Activated CD8-positive, alpha-beta T cell treated with anti-CD3 and anti-CD28 coated beads for 36 hours (primary cell): ENCODE results near the gene PDPK1. TPM values are rescaled to one million over a fixed set of nuclear protein-coding genes. Genes with fewer than 3 reads are reported as not detected.
"Not testable (repeated sequence)": the region's sequence is repeated elsewhere in the genome, so short reads cannot be mapped to it uniquely, and the experiment has no call there.

ENCODE experiments used
- ATAC-seq: fragments of 200-7000 bp; cut with Tn5 transposase; one replicate; pipeline ENCODE4 v1.10.0; 2021; ENCODE audit warnings: mild to moderate bottlenecking, moderate library complexity
- CTCF ChIA-PET: fragments of 350-600 bp; sonication (Branson Sonifier 250); formaldehyde crosslinking; loops from one replicate; lab custom pipeline; 2021; ENCODE audit warnings: antibody characterized with exemption; lab: Charles Lee
- POLR2A ChIA-PET: fragments of 350-600 bp; sonication (Branson Sonifier 250); formaldehyde crosslinking; loops from one replicate; lab custom pipeline; 2021; ENCODE audit warnings: antibody characterized with exemption; lab: Charles Lee
- DNase-seq: peaks from one replicate; pipeline ENCODE4 v3.0.0-alpha.2; 2020
- H3K27ac Mint-ChIP-seq: one replicate; pipeline ENCODE4 v1.8.0; 2021; ENCODE audit warnings: mild to moderate bottlenecking, mixed read lengths
- H3K27me3 Mint-ChIP-seq: one replicate; pipeline ENCODE4 v1.8.0; 2021; ENCODE audit warnings: mixed read lengths
- H3K36me3 Mint-ChIP-seq: one replicate; pipeline ENCODE4 v1.8.0; 2021; ENCODE audit warnings: low read depth, mixed read lengths
- H3K4me1 Mint-ChIP-seq: one replicate; pipeline ENCODE4 v1.8.0; 2021; ENCODE audit warnings: low read depth, mixed read lengths
- H3K4me3 Mint-ChIP-seq: one replicate; pipeline ENCODE4 v1.8.0; 2021; ENCODE audit warnings: mild to moderate bottlenecking, moderate library complexity, mixed read lengths
- H3K9me3 Mint-ChIP-seq: one replicate; pipeline ENCODE4 v1.8.0; 2021; ENCODE audit warnings: mixed read lengths
- CTCF ChIP-seq: fragments of 200-600 bp; IDR thresholded peaks from one replicate; pipeline ENCODE4 v1.8.0; 2022; ENCODE audit warnings: antibody characterized with exemption, mild to moderate bottlenecking
- intact Hi-C: fragments of 100-400 bp; cut with micrococcal nuclease; formaldehyde crosslinking; loops from one replicate; pipeline ENCODE4 v1.10.0; 2022
- total RNA-seq, 2 experiments: library from RNA; stranded (reverse); gene quantifications; one replicate each; pipeline ENCODE4 v1.2.3, GENCODE V29; 2021

The PDPK1 gene
- total RNA-seq, 2 experiments from 2014 or later: 32.4 to 33.9 TPM

GRCh38 chr16:2601301-2602025 lies 63.6 kb downstream of the PDPK1 start:
- H3K9me3 Mint-ChIP-seq, DNase-seq, ATAC-seq, intact Hi-C loops, POLR2A ChIA-PET, CTCF ChIA-PET, H3K27me3 Mint-ChIP-seq, H3K4me3 Mint-ChIP-seq: not testable (repeated sequence)
- Mint-ChIP-seq H3K36me3 (peaks cover 14% of the 10 kb centered on the region), H3K4me1 (peaks cover 19% of the 10 kb centered on the region), H3K27ac (peak overlapping the region; percentile 77)

GRCh38 chr16:2602175-2602574 lies 64.4 kb downstream of the PDPK1 start:
- peaks cover 19% of the 10 kb centered on the region for H3K4me1 Mint-ChIP-seq
- peak; percentile 37 for ATAC-seq
- CTCF ChIA-PET, H3K4me3 Mint-ChIP-seq, intact Hi-C loops, H3K9me3 Mint-ChIP-seq, DNase-seq, POLR2A ChIA-PET, H3K27me3 Mint-ChIP-seq: not testable (repeated sequence)
- peaks cover 14% of the 10 kb centered on the region for H3K36me3 Mint-ChIP-seq
- peak overlapping the region; percentile 77 for H3K27ac Mint-ChIP-seq

- Mint-ChIP-seq H3K36me3 (peaks cover 20% of the 10 kb centered on the region), H3K27ac (peak overlapping the region; percentile 87), H3K4me3 (peak overlapping the region; percentile 91), H3K4me1 (peaks cover 27% of the 10 kb centered on the region), H3K9me3 (no peaks in the 10 kb centered on the region), H3K27me3 (no peaks in the 10 kb centered on the region)
- ChIA-PET POLR2A (interaction anchor here (0.6 to 1.3 kb wide), 4 partner anchors 12 to 79 kb away, joined by 3 to 4 read pairs (median 3); partner anchors contain the start of gene KCTD5), CTCF (no interaction called here)
- no peak for TF ChIP-seq CTCF
- peak; percentile 73 for ATAC-seq
- intact Hi-C loops: no loop called here
- DNase-seq: peak; percentile 91
Observed at GRCh38 chr16:2603165-2604015, 65.6 kb downstream of the PDPK1 start.

- peak overlapping the region; percentile 87 for H3K27ac Mint-ChIP-seq
- H3K27me3 Mint-ChIP-seq, intact Hi-C loops, CTCF ChIA-PET, DNase-seq, H3K9me3 Mint-ChIP-seq: not testable (repeated sequence)
- H3K4me3 Mint-ChIP-seq: peak overlapping the region; percentile 91
- peaks cover 16% of the 10 kb centered on the region for H3K36me3 Mint-ChIP-seq
- POLR2A ChIA-PET: interaction anchor here (0.7 to 1.3 kb wide), 3 partner anchors 13 to 72 kb away, joined by 3 to 4 read pairs (median 3); no protein-coding TSS in a partner anchor
- H3K4me1 Mint-ChIP-seq: peaks cover 27% of the 10 kb centered on the region
- peak; percentile 3 for ATAC-seq
Observed at GRCh38 chr16:2604016-2604369, 66.2 kb downstream of the PDPK1 start.

GRCh38 chr16:2606820-2607219 lies 69.0 kb downstream of the PDPK1 start:
- H3K27ac Mint-ChIP-seq, DNase-seq, POLR2A ChIA-PET, H3K4me3 Mint-ChIP-seq, intact Hi-C loops, H3K9me3 Mint-ChIP-seq, H3K27me3 Mint-ChIP-seq, CTCF ChIA-PET: not testable (repeated sequence)
- ATAC-seq: peak; percentile 5
- H3K36me3 Mint-ChIP-seq: peaks cover 29% of the 10 kb centered on the region
- H3K4me1 Mint-ChIP-seq: peaks cover 25% of the 10 kb centered on the region

- intact Hi-C loops, H3K9me3 Mint-ChIP-seq, ATAC-seq, H3K4me3 Mint-ChIP-seq, POLR2A ChIA-PET, H3K27ac Mint-ChIP-seq, CTCF ChIA-PET, DNase-seq, H3K27me3 Mint-ChIP-seq: not testable (repeated sequence)
- Mint-ChIP-seq H3K4me1 (peaks cover 12% of the 10 kb centered on the region), H3K36me3 (peaks cover 24% of the 10 kb centered on the region)
Observed at GRCh38 chr16:2609345-2609744, 71.5 kb downstream of the PDPK1 start.

DNA sequence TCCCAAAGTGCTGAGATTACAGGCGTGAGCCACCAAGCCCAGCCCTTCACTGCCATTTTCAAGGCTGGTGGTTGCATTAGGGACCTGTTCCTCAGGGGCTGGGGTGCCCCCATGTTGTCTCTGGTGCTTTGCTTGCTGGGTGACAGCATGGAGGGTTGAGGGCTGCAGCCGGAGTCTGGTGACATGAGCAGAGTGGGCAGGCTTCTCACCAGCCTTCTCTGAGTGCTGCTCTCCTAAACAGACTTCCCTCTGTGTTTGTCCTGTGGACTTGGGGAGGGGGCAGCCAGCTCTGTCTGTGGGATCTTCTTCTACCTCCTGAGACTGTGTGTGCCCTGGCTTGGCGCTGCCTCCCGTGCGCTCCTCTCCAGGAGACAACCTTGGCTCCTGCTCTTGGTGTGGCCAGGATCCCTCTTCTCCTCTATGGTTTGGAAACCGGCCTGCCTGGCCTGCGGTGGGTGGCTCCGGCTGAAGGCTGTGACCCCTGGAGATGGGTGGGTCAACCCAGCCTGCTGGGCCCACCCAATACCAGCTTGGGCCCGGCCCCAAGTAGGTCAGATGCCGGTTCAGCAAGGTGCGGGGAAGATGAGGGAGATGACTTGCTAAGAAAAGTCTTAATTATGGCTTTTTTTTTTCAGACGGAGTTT lies 72.1 kb downstream of the PDPK1 start:
- H3K36me3 Mint-ChIP-seq: peaks cover 28% of the 10 kb centered on the region
- ChIA-PET CTCF (no interaction called here), POLR2A (no interaction called here)
- H3K9me3 Mint-ChIP-seq: no peaks in the 10 kb centered on the region
- no peaks in the 10 kb centered on the region for H3K27me3 Mint-ChIP-seq
- no peak overlapping the region for H3K4me3 Mint-ChIP-seq
- DNase-seq (no peak), ATAC-seq (no peak)
- peaks cover 12% of the 10 kb centered on the region for H3K4me1 Mint-ChIP-seq
- no peak overlapping the region for H3K27ac Mint-ChIP-seq
- TF ChIP-seq CTCF: no peak
- intact Hi-C loops: no loop called here
